GM12878 (cell line): ENCODE measurements around the gene FNDC3A. TPM values are rescaled to one million over a fixed set of nuclear protein-coding genes. Genes with fewer than 3 reads are reported as not detected.

Experiments
- ATAC-seq: fragments of 200-7000 bp; cut with Tn5 transposase; 3 replicates; pipeline ENCODE4 v1.9.1; 2020; ENCODE audit warnings: mild to moderate bottlenecking, moderate library complexity
- BruUV-seq: library from RNA; stranded (reverse); fragments of 400-500 nt; replicated peaks from 2 replicates; lab custom pipeline; 2021; lab: Mats Ljungman, UMichigan
- CTCF ChIA-PET: fragments of 300-600 bp; sonication (Branson Sonifier 250); formaldehyde crosslinking; extraction: SDS; loops from one replicate; lab custom pipeline; 2021; ENCODE audit warnings: inconsistent platforms; lab: Yijun Ruan, JAX
- POLR2A ChIA-PET: fragments of 350-600 bp; formaldehyde crosslinking; extraction: SDS; loops from one replicate; lab custom pipeline; 2021; ENCODE audit warnings: inconsistent platforms; lab: Charles Lee
- RAD21 ChIA-PET: fragments of 300-600 bp; sonication (Branson Sonifier 250); formaldehyde crosslinking; loops from one replicate; lab custom pipeline; 2023; ENCODE audit warnings: antibody characterized with exemption; ENCODE audit not compliant: unreplicated experiment; lab: Charles Lee
- SMC1A ChIA-PET: fragments of 300-600 bp; sonication (Branson Sonifier 250); formaldehyde crosslinking; loops from one replicate; lab custom pipeline; 2023; ENCODE audit not compliant: unreplicated experiment, uncharacterized antibody; lab: Charles Lee
- DNase-seq: peaks from one replicate; pipeline ENCODE4 v3.0.0-alpha.2; 2011; ENCODE audit warnings: low read depth, low spot score
- FAIRE-seq: peaks from 3 replicates; lab custom pipeline; 2011; peaks lifted over from hg19 to GRCh38; lab: Jason Lieb, UNC
- H2AFZ ChIP-seq: 2 replicates; pipeline ENCODE4 v1.6.0; 2011; ENCODE audit warnings: low read depth, low read length, control low read depth; ENCODE audit not compliant: control insufficient read depth
- H3K27ac ChIP-seq: 2 replicates; pipeline ENCODE4 v1.5.1; 2011; ENCODE audit warnings: control low read depth; ENCODE audit not compliant: control insufficient read depth, insufficient read depth
- H3K27me3 ChIP-seq, 2 experiments: replicated peaks in 1 of 2; 2 replicates each; pipeline versions ENCODE4 v1.6.0 to v1.6.1; 2011; ENCODE audit warnings: low read length in 1 of 2; ENCODE audit not compliant: control insufficient read depth in 2 of 2, insufficient read depth in 2 of 2
- H3K36me3 ChIP-seq, 2 experiments: 2 replicates each; pipeline ENCODE4 v1.5.1; 2011; ENCODE audit warnings: low read length in 1 of 2; ENCODE audit not compliant: control insufficient read depth in 2 of 2, insufficient read depth in 2 of 2
- H3K4me1 ChIP-seq: 2 replicates; pipeline ENCODE4 v1.6.1; 2011; ENCODE audit warnings: mild to moderate bottlenecking, low read length, moderate library complexity, mixed read lengths; ENCODE audit not compliant: control insufficient read depth, insufficient read depth
- H3K4me2 ChIP-seq: 2 replicates; pipeline ENCODE4 v1.6.0; 2011; ENCODE audit warnings: control low read depth; ENCODE audit not compliant: control insufficient read depth, insufficient read depth
- H3K4me3 ChIP-seq: fragments of 200-600 bp; sonication (generic); 2 replicates; pipeline ENCODE4 v1.5.1; 2016
- H3K79me2 ChIP-seq: 2 replicates; pipeline ENCODE4 v1.6.0; 2011; ENCODE audit warnings: low read length; ENCODE audit not compliant: control insufficient read depth, insufficient read depth
- H3K9ac ChIP-seq: 2 replicates; pipeline ENCODE4 v1.8.0; 2011; ENCODE audit warnings: low read length, control low read depth, mixed read lengths; ENCODE audit not compliant: control insufficient read depth, insufficient read depth
- H3K9me3 ChIP-seq: replicated peaks from 3 replicates; pipeline ENCODE4 v1.5.1; 2011; ENCODE audit warnings: mild to moderate bottlenecking, low read length; ENCODE audit not compliant: control insufficient read depth, insufficient read depth
- H4K20me1 ChIP-seq: 2 replicates; pipeline ENCODE4 v1.6.0; 2011; ENCODE audit not compliant: control insufficient read depth, insufficient read depth
- ESRRA ChIP-seq: IDR thresholded peaks from 2 replicates; pipeline ENCODE4 v1.6.1; 2012; ENCODE audit warnings: mild to moderate bottlenecking, low read length, improper control_type of control experiment
- ZNF592 ChIP-seq: fragments of 450-650 bp; IDR thresholded peaks from 2 replicates; pipeline ENCODE4 v1.6.1; 2017; ENCODE audit warnings: mild to moderate bottlenecking, moderate library complexity
- WGBS: methylation state at CpG from one replicate; pipeline ENCODE4 v1.1.6; 2016; ENCODE audit warnings: low lambda C conversion rate; ENCODE audit not compliant: insufficient replicate concordance, insufficient coverage; ENCODE audit errors: missing lambda C conversion rate; 5-methylcytosine and 5-hydroxymethylcytosine counted together
- in situ Hi-C: fragments of 300-500 bp; cut with MboI; formaldehyde crosslinking; loops from 9 replicates; pipeline ENCODE4 v1.14.3; 2018; ENCODE audit warnings: mixed read lengths
- intact Hi-C: fragments of 100-400 bp; cut with micrococcal nuclease; formaldehyde crosslinking; loops from one replicate; pipeline ENCODE4 v1.14.2; 2022; ENCODE audit not compliant: unreplicated experiment
- polyA plus RNA-seq, 11 experiments: library from polyadenylated mRNA; depleted of rRNA in 4 of 11; unstranded in 6 of 11; stranded (reverse) in 5 of 11; fragments of >200 nt; fragmentation: Nextera tagmentation in 4 of 11; fragmentation: Illumina TruSeq in 1 of 11; extraction: Ambion mirVana in 4 of 11; extraction: Trizol in 1 of 11; gene quantifications; 1 replicate in 1 of 11; 2 replicates in 10 of 11; pipeline versions ENCODE4 v1.2.1 to v1.2.3, GENCODE V29; 2011 to 2016; ENCODE audit warnings: inconsistent platforms in 2 of 11, missing spikeins in 2 of 11, low read depth in 1 of 11
- total RNA-seq, 4 experiments: library from RNA; depleted of rRNA in 3 of 4; stranded (reverse); fragments of >200 nt in 3 of 4; fragmentation: Illumina TruSeq in 1 of 4; extraction: Trizol in 1 of 4; gene quantifications; 2 replicates each; pipeline versions ENCODE4 v1.2.1 to v1.2.3, GENCODE V29; 2013 to 2021

The FNDC3A gene
- total and polyA plus RNA-seq, 10 of the 15 experiments (the other 5 are each of a cell fraction or from before 2014, with no cell fraction given) = 6.3 to 46.4 (median 22.8) TPM

DNA sequence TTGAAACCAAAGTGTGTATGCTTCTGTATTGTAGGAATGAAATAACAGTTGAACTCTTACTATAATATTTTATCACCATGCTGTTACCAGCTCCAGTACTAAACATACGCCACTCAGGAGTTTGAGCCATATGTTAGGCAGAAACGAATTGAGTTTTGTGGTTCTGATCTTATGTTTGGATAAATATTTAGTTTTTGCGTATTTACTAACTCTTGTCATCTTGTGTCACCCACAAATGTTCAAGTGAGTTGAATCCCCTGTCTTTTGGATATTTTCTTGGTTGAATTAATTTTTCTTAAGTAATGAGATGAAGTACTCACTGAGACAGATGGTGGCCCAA lies 1.5 kb downstream of the FNDC3A start:
- SMC1A ChIA-PET = interaction anchor here (0.9 to 1.1 kb wide), 2 partner anchors 10 to 27 kb away, joined by 3 to 4 read pairs; no protein-coding TSS in a partner anchor
- Histone ChIP-seq H3K79me2 (peaks cover 61% of the 10 kb centered on the region), H3K27ac (peak overlapping the region; percentile 83), H4K20me1 (no peaks in the 10 kb centered on the region), H3K4me3 (peak overlapping the region; percentile 80), H3K4me1 (peaks cover 7% of the 10 kb centered on the region; the same call in 1 of the 2 replicates), H3K9ac (peak overlapping the region; percentile 97), H2AFZ (no peak overlapping the region; the same call in 1 of the 2 replicates), H3K27me3 (no peaks in the 10 kb centered on the region), H3K4me2 (0 out of 2 replicates have a peak overlapping the region, but pooled peaks have one; percentile 17), H3K36me3 (no peaks in the 10 kb centered on the region), H3K9me3 (peaks cover 16% of the 10 kb centered on the region)
- intact Hi-C loops (loop anchor here (5.0 kb wide), 2 partner anchors 105 to 135 kb away; no protein-coding TSS in a partner anchor), in situ Hi-C loops (no loop called here)
- POLR2A ChIA-PET = no interaction called here
- CTCF ChIA-PET = interaction anchor here (0.6 kb wide), 1 partner anchor 888 kb away, joined by 3 read pairs; no protein-coding TSS in a partner anchor
- DNase-seq (no peak), ATAC-seq (no peak), FAIRE-seq (no peak)
- TF ChIP-seq ESRRA (0 out of 2 replicates have a peak, but pooled peaks have one; percentile 17), ZNF592 (no peak)
- WGBS = 0% methylated on average over 3 of the region's 3 CpGs
- TSS peak; percentile 66 for BruUV-seq
- RAD21 ChIA-PET = interaction anchor here (1.5 kb wide), 1 partner anchor 12 kb away, joined by 4 read pairs; no protein-coding TSS in a partner anchor
